WTC11 (cell line): ENCODE results near the gene HOXB8. TPM values are rescaled to one million over a fixed set of nuclear protein-coding genes. Genes with fewer than 3 reads are reported as not detected.

Experiments
- ATAC-seq: fragments of 200-7000 bp; cut with Tn5 transposase; 2 replicates; pipeline ENCODE4 v1.10.0; 2021; ENCODE audit warnings: mild to moderate bottlenecking, moderate library complexity
- CTCF ChIA-PET: fragments of 300-600 bp; sonication (Branson Sonifier 250); formaldehyde crosslinking; loops from one replicate; lab custom pipeline; 2021; ENCODE audit warnings: antibody characterized with exemption; lab: Charles Lee
- POLR2A ChIA-PET: fragments of 350-600 bp; sonication (Branson Sonifier 250); formaldehyde crosslinking; loops from one replicate; lab custom pipeline; 2021; ENCODE audit warnings: antibody characterized with exemption; lab: Charles Lee
- DNase-seq: peaks from one replicate; pipeline ENCODE4 v3.0.0; 2021; ENCODE audit warnings: low spot score
- H3K27ac Mint-ChIP-seq: 2 replicates; pipeline ENCODE4 v1.8.0; 2021; ENCODE audit warnings: mixed read lengths
- H3K27me3 Mint-ChIP-seq: 2 replicates; pipeline ENCODE4 v1.8.0; 2021; ENCODE audit warnings: low read depth, mild to moderate bottlenecking, moderate library complexity, mixed read lengths
- H3K36me3 Mint-ChIP-seq: 2 replicates; pipeline ENCODE4 v1.8.0; 2021; ENCODE audit warnings: mixed read lengths
- H3K4me1 Mint-ChIP-seq: 2 replicates; pipeline ENCODE4 v1.8.0; 2022; ENCODE audit warnings: mixed read lengths
- H3K4me3 Mint-ChIP-seq: 2 replicates; pipeline ENCODE4 v1.8.0; 2021; ENCODE audit warnings: mild to moderate bottlenecking, moderate library complexity, mixed read lengths
- H3K9me3 Mint-ChIP-seq: 2 replicates; pipeline ENCODE4 v1.8.0; 2021; ENCODE audit warnings: mixed read lengths
- CREB1 ChIP-seq: sonication (generic); formaldehyde crosslinking; IDR thresholded peaks from 2 replicates; pipeline ENCODE4 v1.8.0; 2023; ENCODE audit warnings: mild to moderate bottlenecking, missing genetic modification reagents
- ELF4 ChIP-seq: sonication (generic); formaldehyde crosslinking; IDR thresholded peaks from 2 replicates; pipeline ENCODE4 v1.8.1; 2022; ENCODE audit warnings: low read depth, mild to moderate bottlenecking, moderate library complexity, missing genetic modification reagents
- EMX1 ChIP-seq: fragments of 250-450 bp; sonication (Bioruptor Pico); IDR thresholded peaks from 2 replicates; pipeline ENCODE4 v1.8.0; 2021; ENCODE audit warnings: mild to moderate bottlenecking
- HMGA2 ChIP-seq: fragments of 250-450 bp; sonication (Bioruptor Pico); IDR thresholded peaks from 2 replicates; pipeline ENCODE4 v1.4.0; 2021; ENCODE audit warnings: mild to moderate bottlenecking, moderate library complexity
- NR1H2 ChIP-seq: sonication (generic); formaldehyde crosslinking; IDR thresholded peaks from 2 replicates; pipeline ENCODE4 v1.9.0; 2021; ENCODE audit warnings: mild to moderate bottlenecking, moderate library complexity, missing genetic modification reagents
- NR3C1 ChIP-seq: sonication (generic); formaldehyde crosslinking; conservative IDR thresholded peaks from 2 replicates; pipeline ENCODE4 v1.8.1; 2023; ENCODE audit warnings: low read depth, mild to moderate bottlenecking, missing genetic modification reagents
- OVOL2 ChIP-seq: fragments of 250-450 bp; sonication (Bioruptor Pico); IDR thresholded peaks from 2 replicates; pipeline ENCODE4 v1.9.0; 2021; ENCODE audit warnings: mild to moderate bottlenecking, borderline replicate concordance
- SOX15 ChIP-seq: fragments of 250-450 bp; sonication (Bioruptor Pico); IDR thresholded peaks from 2 replicates; pipeline ENCODE4 v1.9.0; 2021; ENCODE audit warnings: mild to moderate bottlenecking
- ZNF423 ChIP-seq: fragments of 250-450 bp; sonication (Bioruptor Pico); IDR thresholded peaks from 2 replicates; pipeline ENCODE4 v2.1.2; 2022; ENCODE audit warnings: mild to moderate bottlenecking, moderate library complexity
- ZNF425 ChIP-seq: fragments of 250-450 bp; sonication (Bioruptor Pico); conservative IDR thresholded peaks from 2 replicates; pipeline ENCODE4 v1.9.0; 2021; ENCODE audit warnings: mild to moderate bottlenecking
- total RNA-seq: library from RNA; stranded (reverse); gene quantifications from 3 replicates; pipeline ENCODE4 v1.2.3, GENCODE V29; 2021
- TF ChIP-seq, protein P1 (sequence below): fragments of 250-450 bp; sonication (Bioruptor Pico); IDR thresholded peaks from 2 replicates; pipeline ENCODE4 v1.9.0; 2021; ENCODE audit warnings: mild to moderate bottlenecking
- TF ChIP-seq, protein P2 (sequence below): sonication (generic); formaldehyde crosslinking; IDR thresholded peaks from 2 replicates; pipeline ENCODE4 v1.8.0; 2023; ENCODE audit warnings: missing genetic modification reagents
- TF ChIP-seq, protein P3 (sequence below): sonication (generic); formaldehyde crosslinking; IDR thresholded peaks from 2 replicates; pipeline ENCODE4 v1.8.1; 2022; ENCODE audit warnings: missing genetic modification reagents, borderline replicate concordance
- TF ChIP-seq, protein P4 (sequence below): sonication (generic); formaldehyde crosslinking; IDR thresholded peaks from 2 replicates; pipeline ENCODE4 v1.8.1; 2023; ENCODE audit warnings: mild to moderate bottlenecking, missing genetic modification reagents
- TF ChIP-seq, protein P5 (sequence below): sonication (generic); formaldehyde crosslinking; IDR thresholded peaks from 2 replicates; pipeline ENCODE4 v1.8.1; 2023; ENCODE audit warnings: mild to moderate bottlenecking, missing genetic modification reagents, moderate library complexity

HOXB8 gene
- total RNA-seq, 1 experiment from 2014 or later: not detected

DNA sequence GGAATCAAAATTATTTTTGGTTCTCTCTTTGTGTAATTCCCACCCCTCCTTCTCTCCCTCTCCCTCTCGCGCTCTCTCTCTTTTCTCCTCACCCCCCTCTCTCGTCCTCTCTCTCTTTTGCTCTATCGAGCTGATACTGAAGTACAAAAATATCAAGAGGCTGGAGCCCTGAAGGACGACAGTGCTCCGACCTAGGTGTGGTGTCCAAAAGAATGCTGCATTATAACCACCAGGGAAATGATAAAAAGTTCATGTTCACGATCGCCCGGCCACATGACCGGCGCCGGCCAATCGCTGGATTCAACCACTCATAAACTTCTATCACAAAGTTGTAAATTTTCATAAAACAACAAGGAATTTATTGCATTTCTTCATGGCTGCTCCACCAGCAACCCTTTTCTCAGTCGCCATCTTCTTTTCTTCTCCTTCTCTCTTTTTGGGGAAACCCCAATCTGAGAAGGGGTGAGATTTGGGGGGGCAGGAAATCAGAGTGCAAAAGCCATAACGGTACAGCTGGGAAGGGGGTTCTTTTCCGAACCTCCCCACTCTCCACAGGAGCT, 10.2 kb downstream of the HOXB8 start, which contains the start of gene HOXB6:
Gene HOXB6 (minus strand): TSS at position 217 of the 560 bp plus-strand sequence. CDS start 6,836 bp downstream, outside the sequence.
- H3K4me3 Mint-ChIP-seq: no peak within 1 kb of the TSS; the same call in 1 of the 2 replicates
- no peaks in the 10 kb centered on the region for H3K9me3 Mint-ChIP-seq
- peaks cover 13% of the 10 kb centered on the region for H3K4me1 Mint-ChIP-seq
- 0 out of 2 replicates have a peak, but pooled peaks cover 5% of the 10 kb centered on the region for H3K36me3 Mint-ChIP-seq
- no peak for TF ChIP-seq ZNF425
- TF ChIP-seq, protein P1, sequence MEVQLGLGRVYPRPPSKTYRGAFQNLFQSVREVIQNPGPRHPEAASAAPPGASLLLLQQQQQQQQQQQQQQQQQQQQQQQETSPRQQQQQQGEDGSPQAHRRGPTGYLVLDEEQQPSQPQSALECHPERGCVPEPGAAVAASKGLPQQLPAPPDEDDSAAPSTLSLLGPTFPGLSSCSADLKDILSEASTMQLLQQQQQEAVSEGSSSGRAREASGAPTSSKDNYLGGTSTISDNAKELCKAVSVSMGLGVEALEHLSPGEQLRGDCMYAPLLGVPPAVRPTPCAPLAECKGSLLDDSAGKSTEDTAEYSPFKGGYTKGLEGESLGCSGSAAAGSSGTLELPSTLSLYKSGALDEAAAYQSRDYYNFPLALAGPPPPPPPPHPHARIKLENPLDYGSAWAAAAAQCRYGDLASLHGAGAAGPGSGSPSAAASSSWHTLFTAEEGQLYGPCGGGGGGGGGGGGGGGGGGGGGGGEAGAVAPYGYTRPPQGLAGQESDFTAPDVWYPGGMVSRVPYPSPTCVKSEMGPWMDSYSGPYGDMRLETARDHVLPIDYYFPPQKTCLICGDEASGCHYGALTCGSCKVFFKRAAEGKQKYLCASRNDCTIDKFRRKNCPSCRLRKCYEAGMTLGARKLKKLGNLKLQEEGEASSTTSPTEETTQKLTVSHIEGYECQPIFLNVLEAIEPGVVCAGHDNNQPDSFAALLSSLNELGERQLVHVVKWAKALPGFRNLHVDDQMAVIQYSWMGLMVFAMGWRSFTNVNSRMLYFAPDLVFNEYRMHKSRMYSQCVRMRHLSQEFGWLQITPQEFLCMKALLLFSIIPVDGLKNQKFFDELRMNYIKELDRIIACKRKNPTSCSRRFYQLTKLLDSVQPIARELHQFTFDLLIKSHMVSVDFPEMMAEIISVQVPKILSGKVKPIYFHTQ (CRISPR knock-in tag): no peak
- no peak for TF ChIP-seq ELF4 (CRISPR knock-in tag)
- TF ChIP-seq ZNF423 (CRISPR knock-in tag): no peak
- TF ChIP-seq EMX1 (CRISPR knock-in tag): no peak
- TF ChIP-seq OVOL2 (CRISPR knock-in tag): no peak
- no peak for TF ChIP-seq HMGA2 (CRISPR knock-in tag)
- TF ChIP-seq, protein P2, sequence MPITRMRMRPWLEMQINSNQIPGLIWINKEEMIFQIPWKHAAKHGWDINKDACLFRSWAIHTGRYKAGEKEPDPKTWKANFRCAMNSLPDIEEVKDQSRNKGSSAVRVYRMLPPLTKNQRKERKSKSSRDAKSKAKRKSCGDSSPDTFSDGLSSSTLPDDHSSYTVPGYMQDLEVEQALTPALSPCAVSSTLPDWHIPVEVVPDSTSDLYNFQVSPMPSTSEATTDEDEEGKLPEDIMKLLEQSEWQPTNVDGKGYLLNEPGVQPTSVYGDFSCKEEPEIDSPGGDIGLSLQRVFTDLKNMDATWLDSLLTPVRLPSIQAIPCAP (CRISPR knock-in tag): no peak
- no peak for TF ChIP-seq SOX15 (CRISPR knock-in tag)
- TF ChIP-seq, protein P3, sequence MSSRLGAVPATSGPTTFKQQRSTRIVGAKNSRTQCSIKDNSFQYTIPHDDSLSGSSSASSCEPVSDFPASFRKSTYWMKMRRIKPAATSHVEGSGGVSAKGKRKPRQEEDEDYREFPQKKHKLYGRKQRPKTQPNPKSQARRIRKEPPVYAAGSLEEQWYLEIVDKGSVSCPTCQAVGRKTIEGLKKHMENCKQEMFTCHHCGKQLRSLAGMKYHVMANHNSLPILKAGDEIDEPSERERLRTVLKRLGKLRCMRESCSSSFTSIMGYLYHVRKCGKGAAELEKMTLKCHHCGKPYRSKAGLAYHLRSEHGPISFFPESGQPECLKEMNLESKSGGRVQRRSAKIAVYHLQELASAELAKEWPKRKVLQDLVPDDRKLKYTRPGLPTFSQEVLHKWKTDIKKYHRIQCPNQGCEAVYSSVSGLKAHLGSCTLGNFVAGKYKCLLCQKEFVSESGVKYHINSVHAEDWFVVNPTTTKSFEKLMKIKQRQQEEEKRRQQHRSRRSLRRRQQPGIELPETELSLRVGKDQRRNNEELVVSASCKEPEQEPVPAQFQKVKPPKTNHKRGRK (CRISPR knock-in tag): no peak
- TF ChIP-seq, all 79 proteins: peak for 0
- Mint-ChIP-seq H3K27ac (no peak within 1 kb of the TSS), H3K27me3 (peaks cover 100% of the 10 kb centered on the region; the same call in 1 of the 2 replicates)
- DNase-seq (no peak), ATAC-seq (no peak)
- POLR2A ChIA-PET: interaction anchor here (0.7 kb wide), 1 partner anchor 45 kb away, joined by 4 read pairs; no protein-coding TSS in a partner anchor
- CTCF ChIA-PET: interaction anchor here (0.6 to 2.5 kb wide), 5 partner anchors 8 to 1565 kb away, joined by 3 to 9 read pairs (median 4); no protein-coding TSS in a partner anchor

GRCh38 chr17:48603959-48604769, 10.9 kb downstream of the HOXB8 start:
- TF ChIP-seq, protein P4, sequence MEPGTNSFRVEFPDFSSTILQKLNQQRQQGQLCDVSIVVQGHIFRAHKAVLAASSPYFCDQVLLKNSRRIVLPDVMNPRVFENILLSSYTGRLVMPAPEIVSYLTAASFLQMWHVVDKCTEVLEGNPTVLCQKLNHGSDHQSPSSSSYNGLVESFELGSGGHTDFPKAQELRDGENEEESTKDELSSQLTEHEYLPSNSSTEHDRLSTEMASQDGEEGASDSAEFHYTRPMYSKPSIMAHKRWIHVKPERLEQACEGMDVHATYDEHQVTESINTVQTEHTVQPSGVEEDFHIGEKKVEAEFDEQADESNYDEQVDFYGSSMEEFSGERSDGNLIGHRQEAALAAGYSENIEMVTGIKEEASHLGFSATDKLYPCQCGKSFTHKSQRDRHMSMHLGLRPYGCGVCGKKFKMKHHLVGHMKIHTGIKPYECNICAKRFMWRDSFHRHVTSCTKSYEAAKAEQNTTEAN: no peak
- TF ChIP-seq, protein P5, sequence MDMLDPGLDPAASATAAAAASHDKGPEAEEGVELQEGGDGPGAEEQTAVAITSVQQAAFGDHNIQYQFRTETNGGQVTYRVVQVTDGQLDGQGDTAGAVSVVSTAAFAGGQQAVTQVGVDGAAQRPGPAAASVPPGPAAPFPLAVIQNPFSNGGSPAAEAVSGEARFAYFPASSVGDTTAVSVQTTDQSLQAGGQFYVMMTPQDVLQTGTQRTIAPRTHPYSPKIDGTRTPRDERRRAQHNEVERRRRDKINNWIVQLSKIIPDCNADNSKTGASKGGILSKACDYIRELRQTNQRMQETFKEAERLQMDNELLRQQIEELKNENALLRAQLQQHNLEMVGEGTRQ (CRISPR knock-in tag): no peak
- TF ChIP-seq NR3C1 (no peak), NR1H2 (CRISPR knock-in tag) (no peak), CREB1 (CRISPR knock-in tag) (no peak)
- POLR2A ChIA-PET: interaction anchor here (0.7 kb wide), 1 partner anchor 46 kb away, joined by 4 read pairs; no protein-coding TSS in a partner anchor

More at GRCh38 chr17:48603959-48604769, 10.9 kb downstream of the HOXB8 start:
- Mint-ChIP-seq H3K9me3 (no peaks in the 10 kb centered on the region), H3K27me3 (peaks cover 100% of the 10 kb centered on the region; the same call in 1 of the 2 replicates), H3K4me1 (peaks cover 12% of the 10 kb centered on the region), H3K36me3 (0 out of 2 replicates have a peak, but pooled peaks cover 5% of the 10 kb centered on the region), H3K27ac (no peak overlapping the region), H3K4me3 (no peak overlapping the region)
- CTCF ChIA-PET: interaction anchor here (0.6 to 0.7 kb wide), 3 partner anchors 9 to 1565 kb away, joined by 3 to 4 read pairs (median 3); no protein-coding TSS in a partner anchor
- ATAC-seq (no peak), DNase-seq (no peak)
